HEK293 (cell line): ENCODE data around the gene TK2.
"Not testable (repeated sequence)": the region's sequence is repeated elsewhere in the genome, so short reads cannot be mapped to it uniquely, and the experiment has no call there.

Experiments
- HOXA7 ChIP-seq: sonication (generic); formaldehyde crosslinking; IDR thresholded peaks from 2 replicates; pipeline ENCODE4 v1.8.1; 2022; ENCODE audit warnings: missing genetic modification reagents, borderline replicate concordance
- HOXC10 ChIP-seq: sonication (generic); formaldehyde crosslinking; IDR thresholded peaks from 2 replicates; pipeline ENCODE4 v1.8.1; 2023; ENCODE audit warnings: mild to moderate bottlenecking, missing genetic modification reagents
- MEIS1 ChIP-seq: sonication (generic); formaldehyde crosslinking; IDR thresholded peaks from 2 replicates; pipeline ENCODE4 v1.8.1; 2022; ENCODE audit warnings: missing genetic modification reagents, mild to moderate bottlenecking, borderline replicate concordance
- YY1 ChIP-seq: fragments of 450-650 bp; formaldehyde crosslinking; IDR thresholded peaks from 2 replicates; pipeline ENCODE4 v1.5.1; 2018; ENCODE audit warnings: missing biosample characterization, missing genetic modification characterization
- ZNF175 ChIP-seq: fragments of 450-650 bp; formaldehyde crosslinking; IDR thresholded peaks from 2 replicates; pipeline ENCODE4 v1.5.1; 2016; ENCODE audit warnings: missing biosample characterization, missing genetic modification characterization
- ZNF24 ChIP-seq: fragments of 450-650 bp; formaldehyde crosslinking; IDR thresholded peaks from 2 replicates; pipeline ENCODE4 v1.5.1; 2016; ENCODE audit warnings: missing biosample characterization, missing genetic modification characterization
- ZNF274 ChIP-seq, 2 experiments: fragments of 200-500 bp in 1 of 2; fragments of 450-650 bp in 1 of 2; sonication (Bioruptor generic) in 1 of 2; formaldehyde crosslinking in 1 of 2; IDR thresholded peaks; 2 replicates each; pipeline versions ENCODE4 v1.5.1 to v1.6.1; 2014 to 2016; ENCODE audit warnings: borderline replicate concordance in 1 of 2, inconsistent platforms in 1 of 2, low read length in 1 of 2, missing biosample characterization in 1 of 2, missing genetic modification characterization in 1 of 2
- ZNF350 ChIP-seq: fragments of 450-650 bp; formaldehyde crosslinking; IDR thresholded peaks from 2 replicates; pipeline ENCODE4 v1.5.0; 2017; ENCODE audit warnings: missing biosample characterization, mild to moderate bottlenecking, missing genetic modification characterization
- ZNF555 ChIP-seq: fragments of 450-650 bp; formaldehyde crosslinking; conservative IDR thresholded peaks from 2 replicates; pipeline ENCODE4 v1.5.1; 2017; ENCODE audit warnings: missing biosample characterization, mild to moderate bottlenecking, missing genetic modification characterization, inconsistent platforms
- ZNF629 ChIP-seq: fragments of 450-650 bp; formaldehyde crosslinking; IDR thresholded peaks from 2 replicates; pipeline ENCODE4 v1.5.1; 2017; ENCODE audit warnings: missing biosample characterization, missing genetic modification characterization
- TF ChIP-seq, protein P1 (sequence below): fragments of 450-650 bp; formaldehyde crosslinking; IDR thresholded peaks from 2 replicates; pipeline ENCODE4 v1.5.1; 2016; ENCODE audit warnings: missing biosample characterization, missing genetic modification characterization
- TF ChIP-seq, protein P2 (sequence below): fragments of 450-650 bp; formaldehyde crosslinking; IDR thresholded peaks from 2 replicates; pipeline ENCODE4 v1.5.1; 2016; ENCODE audit warnings: missing biosample characterization, missing genetic modification characterization
- TF ChIP-seq, protein P3 (sequence below): fragments of 450-650 bp; formaldehyde crosslinking; conservative IDR thresholded peaks from 2 replicates; pipeline ENCODE4 v1.5.1; 2016; ENCODE audit warnings: low read depth, missing biosample characterization, missing genetic modification characterization
- TF ChIP-seq, protein P4 (sequence below): fragments of 450-650 bp; formaldehyde crosslinking; IDR thresholded peaks from 2 replicates; pipeline ENCODE4 v1.5.1; 2016; ENCODE audit warnings: missing biosample characterization, missing genetic modification characterization

GRCh38 chr16:66466636-66467035 lies 83.3 kb downstream of the TK2 start:
- TF ChIP-seq, protein P1, sequence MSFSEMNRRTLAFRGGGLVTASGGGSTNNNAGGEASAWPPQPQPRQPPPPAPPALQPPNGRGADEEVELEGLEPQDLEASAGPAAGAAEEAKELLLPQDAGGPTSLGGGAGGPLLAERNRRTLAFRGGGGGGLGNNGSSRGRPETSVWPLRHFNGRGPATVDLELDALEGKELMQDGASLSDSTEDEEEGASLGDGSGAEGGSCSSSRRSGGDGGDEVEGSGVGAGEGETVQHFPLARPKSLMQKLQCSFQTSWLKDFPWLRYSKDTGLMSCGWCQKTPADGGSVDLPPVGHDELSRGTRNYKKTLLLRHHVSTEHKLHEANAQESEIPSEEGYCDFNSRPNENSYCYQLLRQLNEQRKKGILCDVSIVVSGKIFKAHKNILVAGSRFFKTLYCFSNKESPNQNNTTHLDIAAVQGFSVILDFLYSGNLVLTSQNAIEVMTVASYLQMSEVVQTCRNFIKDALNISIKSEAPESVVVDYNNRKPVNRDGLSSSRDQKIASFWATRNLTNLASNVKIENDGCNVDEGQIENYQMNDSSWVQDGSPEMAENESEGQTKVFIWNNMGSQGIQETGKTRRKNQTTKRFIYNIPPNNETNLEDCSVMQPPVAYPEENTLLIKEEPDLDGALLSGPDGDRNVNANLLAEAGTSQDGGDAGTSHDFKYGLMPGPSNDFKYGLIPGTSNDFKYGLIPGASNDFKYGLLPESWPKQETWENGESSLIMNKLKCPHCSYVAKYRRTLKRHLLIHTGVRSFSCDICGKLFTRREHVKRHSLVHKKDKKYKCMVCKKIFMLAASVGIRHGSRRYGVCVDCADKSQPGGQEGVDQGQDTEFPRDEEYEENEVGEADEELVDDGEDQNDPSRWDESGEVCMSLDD (tag by site-specific recombination): not testable (repeated sequence)
- TF ChIP-seq ZNF274 (IDR thresholded peaks at IDR 0.05; ENCODE audit: low read length); ZNF274 (tag by site-specific recombination; IDR thresholded peaks at IDR 0.05; ENCODE audit: borderline replicate concordance); ZNF24; HOXA7 (CRISPR knock-in tag); ZNF629 (tag by site-specific recombination); MEIS1 (CRISPR knock-in tag); ZNF555 (tag by site-specific recombination); ZNF350 (tag by site-specific recombination); HOXC10; ZNF175; YY1 (tag by site-specific recombination): not testable (repeated sequence)
- TF ChIP-seq, protein P2, sequence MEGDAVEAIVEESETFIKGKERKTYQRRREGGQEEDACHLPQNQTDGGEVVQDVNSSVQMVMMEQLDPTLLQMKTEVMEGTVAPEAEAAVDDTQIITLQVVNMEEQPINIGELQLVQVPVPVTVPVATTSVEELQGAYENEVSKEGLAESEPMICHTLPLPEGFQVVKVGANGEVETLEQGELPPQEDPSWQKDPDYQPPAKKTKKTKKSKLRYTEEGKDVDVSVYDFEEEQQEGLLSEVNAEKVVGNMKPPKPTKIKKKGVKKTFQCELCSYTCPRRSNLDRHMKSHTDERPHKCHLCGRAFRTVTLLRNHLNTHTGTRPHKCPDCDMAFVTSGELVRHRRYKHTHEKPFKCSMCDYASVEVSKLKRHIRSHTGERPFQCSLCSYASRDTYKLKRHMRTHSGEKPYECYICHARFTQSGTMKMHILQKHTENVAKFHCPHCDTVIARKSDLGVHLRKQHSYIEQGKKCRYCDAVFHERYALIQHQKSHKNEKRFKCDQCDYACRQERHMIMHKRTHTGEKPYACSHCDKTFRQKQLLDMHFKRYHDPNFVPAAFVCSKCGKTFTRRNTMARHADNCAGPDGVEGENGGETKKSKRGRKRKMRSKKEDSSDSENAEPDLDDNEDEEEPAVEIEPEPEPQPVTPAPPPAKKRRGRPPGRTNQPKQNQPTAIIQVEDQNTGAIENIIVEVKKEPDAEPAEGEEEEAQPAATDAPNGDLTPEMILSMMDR (tag by site-specific recombination): not testable (repeated sequence)
- TF ChIP-seq, protein P3, sequence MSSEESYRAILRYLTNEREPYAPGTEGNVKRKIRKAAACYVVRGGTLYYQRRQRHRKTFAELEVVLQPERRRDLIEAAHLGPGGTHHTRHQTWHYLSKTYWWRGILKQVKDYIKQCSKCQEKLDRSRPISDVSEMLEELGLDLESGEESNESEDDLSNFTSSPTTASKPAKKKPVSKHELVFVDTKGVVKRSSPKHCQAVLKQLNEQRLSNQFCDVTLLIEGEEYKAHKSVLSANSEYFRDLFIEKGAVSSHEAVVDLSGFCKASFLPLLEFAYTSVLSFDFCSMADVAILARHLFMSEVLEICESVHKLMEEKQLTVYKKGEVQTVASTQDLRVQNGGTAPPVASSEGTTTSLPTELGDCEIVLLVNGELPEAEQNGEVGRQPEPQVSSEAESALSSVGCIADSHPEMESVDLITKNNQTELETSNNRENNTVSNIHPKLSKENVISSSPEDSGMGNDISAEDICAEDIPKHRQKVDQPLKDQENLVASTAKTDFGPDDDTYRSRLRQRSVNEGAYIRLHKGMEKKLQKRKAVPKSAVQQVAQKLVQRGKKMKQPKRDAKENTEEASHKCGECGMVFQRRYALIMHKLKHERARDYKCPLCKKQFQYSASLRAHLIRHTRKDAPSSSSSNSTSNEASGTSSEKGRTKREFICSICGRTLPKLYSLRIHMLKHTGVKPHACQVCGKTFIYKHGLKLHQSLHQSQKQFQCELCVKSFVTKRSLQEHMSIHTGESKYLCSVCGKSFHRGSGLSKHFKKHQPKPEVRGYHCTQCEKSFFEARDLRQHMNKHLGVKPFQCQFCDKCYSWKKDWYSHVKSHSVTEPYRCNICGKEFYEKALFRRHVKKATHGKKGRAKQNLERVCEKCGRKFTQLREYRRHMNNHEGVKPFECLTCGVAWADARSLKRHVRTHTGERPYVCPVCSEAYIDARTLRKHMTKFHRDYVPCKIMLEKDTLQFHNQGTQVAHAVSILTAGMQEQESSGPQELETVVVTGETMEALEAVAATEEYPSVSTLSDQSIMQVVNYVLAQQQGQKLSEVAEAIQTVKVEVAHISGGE (tag by site-specific recombination): not testable (repeated sequence)
- TF ChIP-seq, protein P4, sequence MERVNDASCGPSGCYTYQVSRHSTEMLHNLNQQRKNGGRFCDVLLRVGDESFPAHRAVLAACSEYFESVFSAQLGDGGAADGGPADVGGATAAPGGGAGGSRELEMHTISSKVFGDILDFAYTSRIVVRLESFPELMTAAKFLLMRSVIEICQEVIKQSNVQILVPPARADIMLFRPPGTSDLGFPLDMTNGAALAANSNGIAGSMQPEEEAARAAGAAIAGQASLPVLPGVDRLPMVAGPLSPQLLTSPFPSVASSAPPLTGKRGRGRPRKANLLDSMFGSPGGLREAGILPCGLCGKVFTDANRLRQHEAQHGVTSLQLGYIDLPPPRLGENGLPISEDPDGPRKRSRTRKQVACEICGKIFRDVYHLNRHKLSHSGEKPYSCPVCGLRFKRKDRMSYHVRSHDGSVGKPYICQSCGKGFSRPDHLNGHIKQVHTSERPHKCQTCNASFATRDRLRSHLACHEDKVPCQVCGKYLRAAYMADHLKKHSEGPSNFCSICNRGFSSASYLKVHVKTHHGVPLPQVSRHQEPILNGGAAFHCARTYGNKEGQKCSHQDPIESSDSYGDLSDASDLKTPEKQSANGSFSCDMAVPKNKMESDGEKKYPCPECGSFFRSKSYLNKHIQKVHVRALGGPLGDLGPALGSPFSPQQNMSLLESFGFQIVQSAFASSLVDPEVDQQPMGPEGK (tag by site-specific recombination): not testable (repeated sequence)
